Endothelial cell (in vitro differentiated cells): Measurements from ENCODE around the gene TECR. TPM values are rescaled to one million over a fixed set of nuclear protein-coding genes. Genes with fewer than 3 reads are reported as not detected.

Experiments
- DNase-seq: peaks from one replicate; pipeline ENCODE4 v3.0.0; 2021; ENCODE audit warnings: low spot score
- H3K27ac Mint-ChIP-seq: one replicate; pipeline ENCODE4 v1.8.0; 2021; ENCODE audit warnings: mixed read lengths, inconsistent platforms; ENCODE audit not compliant: unreplicated experiment
- H3K27me3 Mint-ChIP-seq: one replicate; pipeline ENCODE4 v1.8.0; 2021; ENCODE audit warnings: mild to moderate bottlenecking, moderate library complexity, mixed read lengths, inconsistent platforms; ENCODE audit not compliant: unreplicated experiment
- H3K36me3 Mint-ChIP-seq: one replicate; pipeline ENCODE4 v1.8.0; 2021; ENCODE audit warnings: mild to moderate bottlenecking, low read depth, mixed read lengths, inconsistent platforms; ENCODE audit not compliant: unreplicated experiment
- H3K4me1 Mint-ChIP-seq: one replicate; pipeline ENCODE4 v1.8.0; 2021; ENCODE audit warnings: mild to moderate bottlenecking, mixed read lengths, inconsistent platforms; ENCODE audit not compliant: unreplicated experiment
- H3K4me3 Mint-ChIP-seq: one replicate; pipeline ENCODE4 v1.8.0; 2021; ENCODE audit warnings: mild to moderate bottlenecking, mixed read lengths, inconsistent platforms; ENCODE audit not compliant: unreplicated experiment
- H3K9me3 Mint-ChIP-seq: one replicate; pipeline ENCODE4 v1.8.0; 2021; ENCODE audit warnings: mixed read lengths, inconsistent platforms; ENCODE audit not compliant: unreplicated experiment
- CTCF ChIP-seq: fragments of 200-600 bp; sonication (generic); IDR thresholded peaks from one replicate; pipeline ENCODE4 v1.5.0; 2021; ENCODE audit warnings: antibody characterized with exemption; ENCODE audit not compliant: unreplicated experiment
- total RNA-seq: library from RNA; stranded (reverse); fragmentation: NEBNext Ultra II Directional; extraction: Animal tissue kit (Norgen Biotek cat#: 25700); gene quantifications from one replicate; pipeline ENCODE4 v1.2.1, GENCODE V29; 2021; ENCODE audit not compliant: unreplicated experiment

TECR gene
- total RNA-seq, 1 donor from 2014 or later: 116 TPM

GRCh38 chr19:14571695-14572490 lies 42.5 kb downstream of the TECR start, which contains the start of gene NDUFB7:
Gene NDUFB7 (minus strand): TSS chr19:14572066. CDS start chr19:14572000, 66 bp downstream.
- Mint-ChIP-seq H3K27ac (peak within 1 kb of the TSS; percentile 77), H3K36me3 (peaks cover 12% of the 10 kb centered on the region), H3K4me1 (peaks cover 2% of the 10 kb centered on the region), H3K4me3 (peak within 1 kb of the TSS; percentile 96), H3K27me3 (peaks cover 14% of the 10 kb centered on the region), H3K9me3 (no peaks in the 10 kb centered on the region)
- TF ChIP-seq CTCF: no peak
- DNase-seq: peak; percentile 83

GRCh38 chr19:14575428-14575980 lies 46.1 kb downstream of the TECR start:
- no peak for DNase-seq
- H3K27me3 Mint-ChIP-seq: peaks cover 8% of the 10 kb centered on the region
- no peak for TF ChIP-seq CTCF
- H3K4me1 Mint-ChIP-seq: peaks cover 2% of the 10 kb centered on the region
- H3K4me3 Mint-ChIP-seq: no peak overlapping the region
- no peaks in the 10 kb centered on the region for H3K36me3 Mint-ChIP-seq
- no peak overlapping the region for H3K27ac Mint-ChIP-seq
- no peaks in the 10 kb centered on the region for H3K9me3 Mint-ChIP-seq

- Mint-ChIP-seq H3K4me1 (peaks cover 2% of the 10 kb centered on the region), H3K27ac (no peak overlapping the region), H3K4me3 (no peak overlapping the region), H3K9me3 (no peaks in the 10 kb centered on the region), H3K27me3 (peaks cover 8% of the 10 kb centered on the region), H3K36me3 (no peaks in the 10 kb centered on the region)
- no peak for DNase-seq
- TF ChIP-seq CTCF: no peak
Measured at GRCh38 chr19:14576363-14576762, 47.0 kb downstream of the TECR start.

GRCh38 chr19:14577264-14577663 lies 47.9 kb downstream of the TECR start:
- no peaks in the 10 kb centered on the region for H3K36me3 Mint-ChIP-seq
- no peaks in the 10 kb centered on the region for H3K9me3 Mint-ChIP-seq
- DNase-seq: no peak
- TF ChIP-seq CTCF: no peak
- H3K27me3 Mint-ChIP-seq: peaks cover 5% of the 10 kb centered on the region
- H3K4me3 Mint-ChIP-seq: no peak overlapping the region
- H3K27ac Mint-ChIP-seq: no peak overlapping the region
- no peaks in the 10 kb centered on the region for H3K4me1 Mint-ChIP-seq

- no peak for DNase-seq
Measured at GRCh38 chr19:14577885-14578427, 48.6 kb downstream of the TECR start.

More at GRCh38 chr19:14577885-14578427, 48.6 kb downstream of the TECR start:
- no peak overlapping the region for H3K27ac Mint-ChIP-seq
- H3K4me1 Mint-ChIP-seq: no peaks in the 10 kb centered on the region
- no peaks in the 10 kb centered on the region for H3K36me3 Mint-ChIP-seq
- TF ChIP-seq CTCF: no peak
- no peaks in the 10 kb centered on the region for H3K9me3 Mint-ChIP-seq
- H3K27me3 Mint-ChIP-seq: peaks cover 5% of the 10 kb centered on the region
- H3K4me3 Mint-ChIP-seq: no peak overlapping the region
